HG03457 (cell line): ENCODE results near the gene ARSI.

ENCODE experiments used
- ATAC-seq: cut with Tn5 transposase; IDR thresholded peaks from one replicate; pipeline ENCODE4 v1.9.1; 2021; ENCODE audit warnings: moderate number of reproducible peaks; ENCODE audit not compliant: unreplicated experiment

The ARSI gene

DNA sequence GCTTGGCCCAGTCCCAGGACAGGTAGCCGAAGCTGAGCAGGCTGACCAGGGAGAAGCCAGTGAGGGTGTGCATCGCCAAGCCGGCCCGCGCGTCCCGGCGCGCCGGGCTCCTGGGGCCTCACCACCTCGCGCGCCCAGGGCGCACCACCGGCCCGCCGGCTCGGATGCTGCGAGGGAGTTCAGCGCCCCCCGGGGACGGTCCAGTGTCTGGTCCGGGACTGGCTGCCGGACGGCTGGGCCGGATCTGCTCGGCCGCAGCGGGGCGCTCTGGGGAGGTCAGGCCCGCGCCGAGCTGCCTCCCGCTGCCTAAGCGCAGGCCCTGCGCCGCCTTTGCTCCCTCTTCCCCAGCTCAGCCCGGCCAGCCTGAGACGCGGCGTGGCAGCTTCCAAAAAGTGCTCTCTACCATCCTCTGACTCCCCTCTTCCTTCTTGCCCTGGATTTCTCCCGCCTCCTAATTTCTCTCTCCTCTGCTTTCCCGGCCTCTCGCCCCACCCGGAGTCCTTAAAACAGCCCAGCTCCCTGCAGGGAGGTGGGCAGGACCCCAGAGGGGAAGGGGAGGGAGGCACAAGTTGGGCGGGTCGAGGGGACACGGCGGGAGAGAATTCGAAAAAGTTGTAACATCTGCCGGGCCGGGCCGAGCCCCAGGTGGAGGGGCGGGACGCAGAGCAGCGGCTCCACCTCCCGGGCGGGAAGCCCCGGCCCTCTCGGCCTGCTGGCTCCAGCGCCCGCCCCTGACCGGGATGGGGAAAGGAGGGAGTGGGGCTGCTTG is at the start of gene ARSI:
ARSI (minus strand) TSS at position 605 of the 769 bp plus-strand sequence; CDS start at position 73, 532 bp downstream.
- ATAC-seq = no peak

DNA sequence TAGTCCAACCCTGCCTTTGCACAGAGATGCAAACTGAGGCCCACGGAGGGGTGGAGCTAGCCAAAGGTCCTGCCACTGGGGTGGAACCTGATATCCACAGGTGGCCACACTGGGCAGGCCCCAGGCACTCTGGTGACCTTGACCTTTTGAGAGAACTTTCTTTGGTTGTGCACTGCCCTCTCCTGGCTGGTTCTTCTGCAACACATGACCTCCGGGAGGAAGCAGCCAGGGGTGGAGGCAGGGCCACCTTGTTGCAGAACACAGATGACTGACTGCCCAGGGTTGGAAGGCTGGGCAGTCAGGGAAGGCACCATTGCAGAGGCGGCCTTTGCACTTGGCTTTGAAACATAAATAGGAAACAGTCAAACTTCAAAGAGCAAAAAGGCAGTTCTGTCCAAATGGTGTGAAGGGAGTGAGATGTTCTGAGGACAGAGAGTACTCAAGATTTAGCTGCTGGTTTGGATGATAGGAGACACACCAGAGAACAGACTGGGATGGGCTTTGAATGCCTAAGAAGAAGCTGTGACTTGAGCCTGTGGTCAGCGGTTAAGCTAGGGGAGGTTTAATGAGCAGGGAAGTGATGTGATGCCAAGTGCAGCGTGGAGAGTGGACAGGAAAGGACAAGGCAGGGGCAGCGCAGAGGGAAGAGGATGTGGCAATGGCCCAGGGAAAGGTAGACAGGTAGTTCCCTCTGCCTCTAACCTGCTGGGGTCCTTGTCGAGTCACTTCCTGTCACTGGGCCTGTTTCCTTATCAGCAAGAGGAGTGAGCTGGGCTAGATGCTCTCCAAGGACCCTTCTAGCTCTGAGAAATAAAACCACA is 48.0 kb upstream of the ARSI start:
- no peak for ATAC-seq

DNA sequence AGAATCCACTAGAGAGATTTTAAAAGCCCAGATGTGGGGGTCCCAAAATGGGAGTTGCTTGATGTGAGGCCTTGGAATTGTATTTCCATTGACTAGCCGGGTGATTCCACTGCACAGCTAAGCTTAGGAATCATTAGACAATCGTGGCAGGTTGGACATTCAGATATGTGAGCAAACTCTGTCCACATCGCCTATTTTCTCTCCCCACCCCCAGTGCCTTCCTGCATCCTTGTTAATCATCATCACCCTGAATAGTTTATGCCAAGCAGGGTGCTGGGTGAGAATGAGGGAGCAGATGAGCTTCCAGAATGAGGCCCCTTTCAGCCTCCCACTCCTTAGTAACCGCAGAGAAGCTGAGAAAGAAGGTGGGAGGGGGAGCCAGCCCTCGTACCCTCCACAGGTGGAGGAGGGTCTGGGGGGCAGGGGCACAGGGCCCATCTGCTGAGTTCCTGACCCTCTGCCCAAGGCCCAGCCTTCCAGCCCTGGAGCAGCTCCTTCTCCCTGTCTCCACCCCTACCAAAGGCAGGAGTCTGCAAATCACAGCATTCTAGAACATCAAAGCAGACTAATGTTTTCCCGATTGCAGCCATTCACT is 47.1 kb upstream of the ARSI start:
- ATAC-seq = no peak

DNA sequence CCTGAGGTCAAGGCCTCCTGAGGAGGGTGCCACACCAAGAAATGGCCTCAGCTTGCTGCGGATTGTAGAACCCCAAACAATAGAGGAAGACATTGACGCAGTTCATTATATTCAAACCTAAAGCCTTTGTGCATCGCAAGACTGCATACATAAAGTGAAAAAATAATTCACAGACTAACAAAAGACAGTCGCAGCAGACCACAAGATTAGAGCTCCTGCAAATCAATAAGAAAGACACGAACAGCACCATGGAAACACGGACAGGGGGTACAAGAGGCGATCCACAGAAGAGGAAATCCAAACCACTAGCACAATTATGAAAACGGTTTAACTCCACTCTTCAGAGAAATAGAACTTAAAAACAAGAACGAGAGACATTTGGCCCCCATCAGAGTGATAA is 44.7 kb upstream of the ARSI start:
- ATAC-seq = no peak

DNA sequence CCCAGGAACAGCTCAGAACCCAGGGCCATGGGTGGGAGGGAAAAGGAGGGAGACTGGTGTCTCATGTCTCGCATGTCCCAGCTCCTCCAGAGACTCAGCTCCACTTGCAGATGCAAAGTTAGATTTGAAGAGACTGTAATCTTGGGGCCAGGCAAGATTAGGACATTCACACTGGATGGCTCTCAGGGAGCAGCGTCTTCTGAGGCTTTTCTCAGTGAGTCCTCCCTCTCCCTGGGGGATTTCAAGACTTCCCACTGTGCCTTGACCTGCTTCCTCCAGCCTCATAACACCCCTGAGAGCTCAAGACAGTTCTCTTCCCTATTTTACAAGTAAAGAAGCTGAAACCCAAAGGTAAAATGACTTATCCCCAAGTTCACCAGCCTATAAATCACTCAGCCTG is 44.3 kb upstream of the ARSI start:
- no peak for ATAC-seq

DNA sequence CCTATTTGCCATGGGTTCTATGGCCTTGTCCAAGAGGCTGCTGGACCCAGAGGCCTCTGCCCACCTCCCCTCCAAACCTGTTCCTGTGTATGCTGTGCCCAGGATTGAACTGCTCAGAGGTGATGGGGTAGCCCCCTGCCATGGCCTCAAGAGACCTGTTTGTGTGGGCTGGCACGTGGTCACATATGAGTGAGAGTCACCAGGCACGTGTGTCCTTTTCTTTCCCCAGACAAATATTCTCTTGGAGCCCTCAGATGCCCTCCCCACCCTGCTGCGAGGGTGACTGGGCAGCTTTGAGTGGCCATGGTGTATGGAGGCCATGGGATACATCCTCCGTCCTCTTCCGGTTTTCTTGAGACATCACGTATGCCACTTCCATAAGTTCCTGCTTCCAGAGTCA is 43.9 kb upstream of the ARSI start:
- no peak for ATAC-seq

DNA sequence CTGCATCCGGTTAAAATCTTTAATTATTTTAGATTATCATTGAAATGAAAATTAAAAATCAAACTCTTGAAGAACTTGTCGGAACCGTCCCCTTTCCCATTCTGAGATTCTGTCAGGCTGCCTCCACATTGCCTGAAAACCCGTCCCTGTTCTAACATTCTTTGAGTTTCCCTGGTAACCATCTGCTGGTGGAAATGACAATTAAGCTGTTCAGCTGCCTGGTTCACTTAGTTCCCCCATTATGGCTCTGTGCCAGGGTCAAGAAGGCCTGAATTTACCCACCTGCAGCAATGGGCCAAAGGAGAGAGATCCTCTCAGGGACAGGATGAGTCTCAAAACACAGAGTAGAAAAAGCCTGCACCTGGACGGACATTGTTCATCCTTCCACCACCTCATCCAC is 43.0 kb upstream of the ARSI start:
- ATAC-seq = no peak

DNA sequence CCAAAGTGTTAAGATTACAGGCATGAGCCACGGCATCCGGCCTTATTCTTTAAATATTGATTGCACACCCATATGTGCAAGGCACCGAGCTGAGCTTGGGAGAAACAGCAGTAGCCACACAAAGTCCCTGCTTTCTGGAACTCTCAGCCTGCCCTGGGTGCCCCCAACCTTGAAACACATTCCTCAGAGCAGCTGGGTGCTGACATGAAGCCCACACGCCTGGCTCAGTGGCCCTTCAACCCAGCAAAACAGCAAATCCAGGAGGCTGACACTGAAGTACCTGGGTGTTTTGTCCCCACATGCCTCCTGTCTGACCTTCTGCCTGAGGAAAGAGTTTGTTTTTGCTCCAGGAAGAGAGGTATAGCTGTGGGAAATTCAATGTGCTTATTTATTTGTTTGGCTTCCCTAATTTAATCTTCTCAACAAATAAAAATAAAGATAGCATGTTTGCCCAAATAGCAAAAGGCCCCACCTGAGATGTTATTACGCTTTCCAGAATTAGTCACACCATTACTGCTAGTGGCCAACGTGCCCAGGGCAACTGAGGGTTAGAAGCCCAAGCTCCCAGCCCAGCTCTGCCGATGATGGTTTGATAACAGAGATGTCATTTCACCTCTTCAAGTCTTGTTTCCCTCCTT is 41.4 kb upstream of the ARSI start:
- no peak for ATAC-seq

DNA sequence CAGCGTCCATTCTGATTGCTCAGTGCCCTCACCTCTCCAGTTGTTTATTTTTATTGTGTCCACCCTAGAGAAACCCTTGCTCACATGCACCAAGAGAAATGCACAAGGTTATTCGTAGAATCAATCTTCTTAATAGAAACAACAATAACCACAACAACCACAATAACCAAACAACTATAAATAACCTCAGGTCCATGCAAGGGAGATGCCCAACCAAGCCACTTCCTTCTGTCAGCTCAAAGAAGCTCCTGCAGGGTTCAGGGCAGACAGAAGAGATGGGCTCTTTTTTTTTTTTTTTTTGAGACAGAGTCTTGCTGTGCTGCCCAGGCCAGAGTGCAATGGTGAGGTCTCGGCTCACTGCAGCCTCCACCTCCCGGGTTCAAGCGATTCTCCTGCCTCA is 39.9 kb upstream of the ARSI start:
- ATAC-seq = no peak

DNA sequence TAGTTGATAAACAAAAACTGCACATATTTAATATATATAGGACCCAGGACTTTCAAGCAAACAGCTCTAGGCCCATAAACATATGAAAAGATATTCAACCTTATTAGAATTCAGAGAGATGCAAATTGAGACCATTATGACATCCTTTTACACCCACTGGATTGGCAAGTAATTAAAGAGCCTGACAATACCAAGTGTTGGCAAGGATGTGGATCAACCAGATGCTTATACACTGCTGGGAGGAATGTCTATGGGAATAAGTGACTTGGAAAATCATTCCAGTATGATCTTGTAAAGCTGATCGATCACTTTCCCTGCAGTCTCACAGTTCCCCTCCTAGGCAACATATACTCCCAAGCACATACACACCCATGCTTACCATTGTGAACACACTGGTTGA is 39.3 kb upstream of the ARSI start:
- no peak for ATAC-seq

DNA sequence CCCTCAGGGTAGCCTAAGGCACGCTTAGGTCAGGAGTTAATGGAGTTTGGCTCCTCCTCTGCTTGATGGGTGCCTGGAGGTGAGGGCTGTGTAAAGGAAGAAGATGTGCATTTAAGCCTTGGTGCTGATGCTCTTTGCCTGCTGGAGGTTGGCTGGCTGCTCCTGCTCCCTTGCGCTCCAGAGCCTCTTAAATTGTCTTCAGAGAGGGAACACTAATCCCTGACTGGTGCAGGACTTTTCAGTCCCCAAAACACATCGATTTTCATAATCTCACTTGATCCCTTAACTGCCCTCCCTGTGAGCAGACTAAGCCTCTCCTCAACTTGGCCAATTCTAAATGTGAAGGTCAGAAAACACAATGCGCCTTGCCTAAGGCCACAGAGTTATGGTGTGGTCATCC is 38.6 kb upstream of the ARSI start:
- no peak for ATAC-seq

DNA sequence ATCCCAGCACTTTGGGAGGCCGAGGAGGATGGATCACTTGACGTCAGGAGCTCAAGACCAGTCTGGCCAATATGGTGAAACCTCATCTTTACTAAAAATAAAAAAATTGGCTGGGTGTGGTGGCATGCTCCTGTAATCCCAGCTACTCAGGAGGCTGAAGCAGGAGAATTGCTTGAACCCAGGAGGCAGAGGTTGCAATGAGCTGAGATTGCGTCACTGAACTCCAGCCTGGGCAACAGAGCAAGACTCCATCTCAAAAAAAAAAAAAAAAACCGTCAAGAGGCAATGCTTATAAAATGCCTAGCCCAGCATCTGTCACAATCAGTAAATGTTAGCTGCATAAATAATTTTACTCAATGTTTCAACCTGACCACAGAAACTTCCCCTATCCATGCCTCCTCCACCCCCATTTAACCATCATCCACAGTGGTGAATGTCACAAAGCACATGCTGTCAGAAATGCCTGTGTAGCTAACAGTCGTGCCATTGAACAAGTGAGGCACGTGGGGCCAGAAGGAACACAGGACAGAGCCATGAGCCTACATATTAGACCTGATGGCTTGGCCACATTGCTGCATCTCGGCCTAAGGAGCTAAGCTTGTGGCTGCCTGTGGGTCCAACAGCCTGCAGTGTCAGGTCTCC is 38.0 kb upstream of the ARSI start:
- ATAC-seq = no peak

DNA sequence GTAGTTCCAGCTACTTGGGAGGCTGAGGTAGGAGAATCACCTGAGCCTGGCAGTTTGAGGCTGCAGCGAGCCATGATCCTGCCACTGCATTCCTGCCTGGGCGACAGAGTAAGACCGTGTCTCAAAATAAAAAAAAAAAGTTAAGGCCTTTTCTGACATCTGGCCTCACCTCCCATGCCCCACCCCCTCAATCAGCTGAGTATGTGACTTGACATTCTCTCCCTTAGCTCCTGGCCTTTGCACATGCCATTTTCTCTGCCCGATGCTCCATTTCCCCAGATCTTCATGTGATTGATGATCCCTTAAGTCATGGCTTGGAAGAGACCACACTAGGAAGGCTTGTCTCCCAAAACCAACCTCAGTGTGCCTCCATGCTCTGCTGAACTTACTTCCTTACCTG is 37.1 kb upstream of the ARSI start:
- no peak for ATAC-seq

DNA sequence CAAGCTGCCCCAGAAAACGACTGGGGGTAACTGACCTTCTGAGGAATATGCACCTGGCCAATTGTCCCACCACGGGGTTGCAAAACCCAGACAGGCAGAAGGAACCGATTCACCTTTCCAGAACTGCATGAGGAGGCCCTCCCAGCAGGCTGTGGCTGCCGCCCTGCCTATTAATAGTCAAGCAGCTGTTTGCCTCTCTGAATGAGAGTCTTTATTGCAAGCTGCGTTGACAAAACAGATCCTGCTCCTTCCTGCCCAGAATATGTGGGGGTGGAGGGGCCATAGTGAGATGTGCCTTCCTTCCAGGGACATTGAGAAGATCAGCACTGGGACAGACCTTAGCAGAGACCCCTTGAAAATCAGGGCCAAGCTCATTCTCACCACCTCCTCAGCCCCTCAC is 36.5 kb upstream of the ARSI start:
- no peak for ATAC-seq

DNA sequence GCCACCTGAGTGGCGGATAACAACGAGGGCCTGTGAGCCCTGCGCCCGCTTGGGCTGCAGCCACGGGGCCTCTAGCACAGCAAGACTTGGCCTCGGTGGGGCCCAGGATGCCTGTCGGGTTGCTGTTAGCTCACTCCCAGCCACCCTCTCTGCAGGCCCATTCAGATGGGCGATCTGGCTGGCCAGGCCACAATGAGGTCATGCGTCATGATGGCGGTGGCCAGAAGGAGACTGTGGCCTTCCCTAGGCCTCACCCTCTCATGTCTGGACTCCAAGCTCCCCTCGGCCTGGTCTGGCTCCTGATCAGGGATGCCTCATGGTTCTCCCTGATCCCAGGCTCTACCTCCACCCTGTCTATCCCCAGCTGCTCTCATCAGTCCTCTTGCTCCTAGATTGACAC is 35.8 kb upstream of the ARSI start:
- ATAC-seq = no peak

DNA sequence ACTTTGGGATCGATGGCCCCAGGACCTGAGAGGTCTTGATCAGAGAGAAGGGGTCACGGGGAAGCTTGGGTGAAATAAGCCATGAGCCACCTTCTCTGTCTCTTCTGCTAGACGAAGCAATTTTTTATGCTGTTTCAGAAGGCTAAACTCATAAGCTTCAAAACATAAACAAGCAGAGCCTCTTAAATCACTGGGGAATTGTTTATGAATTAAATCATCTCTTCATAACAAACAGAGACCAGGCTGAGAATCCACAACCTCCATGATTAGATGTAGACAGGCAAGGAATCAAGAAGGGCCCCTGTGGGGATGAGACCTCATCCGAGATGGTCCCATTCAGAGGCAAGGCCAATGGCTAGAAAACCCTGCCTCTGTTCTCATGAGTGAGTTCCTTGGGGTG is 33.1 kb upstream of the ARSI start:
- no peak for ATAC-seq

DNA sequence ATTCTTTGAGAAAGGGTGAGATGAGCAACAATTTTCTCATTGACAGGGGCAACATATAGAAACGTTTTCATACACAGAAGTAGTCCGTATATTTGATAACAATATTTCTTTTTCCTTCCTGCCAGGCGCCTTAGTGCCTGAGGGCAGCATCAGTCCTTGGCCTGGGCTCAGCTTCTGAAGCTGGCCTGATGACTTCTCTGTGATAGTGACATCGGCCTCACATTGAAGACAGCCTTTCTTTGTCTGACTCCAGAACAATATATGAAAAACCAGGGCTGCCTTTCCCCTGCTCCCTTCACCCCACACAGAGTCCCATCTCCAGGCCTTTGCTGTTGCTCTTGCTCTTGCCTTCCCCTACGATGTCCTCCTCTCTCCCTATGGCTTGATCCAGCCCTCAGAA is 30.7 kb upstream of the ARSI start:
- ATAC-seq = no peak

DNA sequence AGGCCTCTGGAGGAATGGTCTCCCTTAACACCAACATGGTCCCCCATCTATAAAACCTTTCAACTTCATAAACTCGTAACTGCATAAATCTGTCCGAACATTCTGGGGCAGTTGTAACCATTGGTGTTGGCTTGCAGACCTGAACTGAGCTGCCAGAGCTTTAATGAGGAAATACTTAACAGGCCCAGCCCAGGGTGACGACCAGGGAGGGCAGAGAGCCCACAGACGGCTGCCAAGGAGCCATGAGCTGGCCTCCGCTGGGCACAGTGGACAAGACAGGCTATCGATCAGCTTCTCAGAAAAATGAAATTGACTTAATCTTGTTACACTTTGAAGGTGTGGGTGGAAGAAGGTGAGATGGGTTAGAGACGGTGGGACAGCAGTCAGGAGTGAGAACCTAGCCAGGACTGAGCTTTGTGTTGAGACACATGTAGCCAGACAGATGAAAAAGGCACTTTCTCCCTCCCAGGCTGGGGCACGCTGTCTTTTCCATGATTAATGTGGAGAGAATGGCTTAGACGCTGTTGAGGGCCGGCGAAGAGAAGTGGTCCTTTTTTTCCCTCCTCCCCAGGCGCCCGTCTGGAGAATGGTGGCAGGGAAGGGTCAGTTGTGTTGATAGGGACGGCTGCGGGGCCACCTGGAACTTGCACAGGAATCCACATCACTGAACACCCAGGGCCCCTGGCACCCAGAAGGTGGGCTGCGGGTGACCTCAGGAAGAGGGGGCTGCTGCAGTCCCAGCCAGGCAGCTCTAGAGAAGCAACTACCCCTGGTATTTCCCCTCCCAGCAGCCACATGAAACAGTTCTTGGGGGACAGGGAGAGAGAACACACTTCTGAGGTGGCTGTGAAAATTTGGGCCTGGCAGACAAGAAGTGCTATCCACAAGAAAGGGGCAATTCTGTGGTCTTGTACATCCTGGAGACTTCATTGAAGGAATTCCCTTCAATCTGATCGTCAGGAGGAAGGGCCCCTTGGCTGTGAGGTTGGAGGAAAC is 27.5 kb upstream of the ARSI start:
- no peak for ATAC-seq

DNA sequence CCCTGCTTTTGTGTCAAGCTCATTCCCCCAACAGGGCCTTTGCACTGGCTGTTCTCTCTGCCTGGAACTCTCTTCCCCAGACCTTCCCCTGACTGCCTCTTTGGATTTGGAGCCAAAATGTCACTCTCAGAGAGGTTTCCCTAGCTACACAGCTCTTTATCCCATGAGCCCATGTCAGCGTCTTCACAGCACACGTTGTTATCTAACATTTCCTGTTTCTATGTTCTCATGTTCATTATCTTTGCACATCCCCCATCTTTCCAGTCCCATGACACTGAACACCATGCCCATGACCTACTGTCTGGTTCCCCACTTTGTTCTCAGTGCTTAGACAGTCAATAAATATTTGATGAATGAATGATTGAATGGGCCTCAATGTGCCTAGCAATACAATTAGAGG is 26.3 kb upstream of the ARSI start:
- ATAC-seq = no peak

DNA sequence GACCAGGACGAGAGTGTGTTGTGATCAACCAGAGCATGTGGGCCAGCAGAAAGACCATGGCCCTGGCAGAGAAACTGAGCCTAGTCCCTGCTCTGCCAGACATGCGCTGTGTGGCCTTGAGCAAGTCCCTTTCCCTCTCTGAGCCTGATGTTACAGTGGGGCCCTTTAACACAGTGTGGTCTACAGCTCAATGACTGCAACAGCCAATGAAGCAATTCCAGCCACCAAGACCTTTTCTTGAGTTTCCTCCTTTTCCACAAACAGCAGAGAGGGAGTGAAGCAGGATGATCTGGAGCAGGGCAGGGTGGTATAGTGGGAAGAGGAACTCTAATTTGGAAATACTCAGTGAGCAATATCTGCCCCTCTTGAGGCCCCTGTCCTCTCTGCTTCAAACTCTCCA is 25.8 kb upstream of the ARSI start:
- no peak for ATAC-seq
